Astrocyte of the spinal cord (primary cell): ENCODE data around the gene DSCAML1.

ENCODE experiments used
- DNase-seq: peaks from one replicate; pipeline ENCODE4 v3.0.0; 2011; ENCODE audit warnings: low read depth, low spot score
- H3K4me3 ChIP-seq: 2 replicates; pipeline ENCODE4 v1.5.1; 2011; ENCODE audit warnings: low read depth, mild to moderate bottlenecking, low read length, moderate library complexity
- in situ Hi-C: cut with HindIII; loops from 2 replicates; pipeline ENCODE4 v1.10.0; 2017; ENCODE audit warnings: low sequenced_read_pairs
- TF ChIP-seq, protein P1 (sequence below): IDR thresholded peaks from 2 replicates; pipeline ENCODE4 v1.5.1; 2012; ENCODE audit warnings: low read depth, mild to moderate bottlenecking, low read length, inconsistent platforms

DSCAML1 gene

DNA sequence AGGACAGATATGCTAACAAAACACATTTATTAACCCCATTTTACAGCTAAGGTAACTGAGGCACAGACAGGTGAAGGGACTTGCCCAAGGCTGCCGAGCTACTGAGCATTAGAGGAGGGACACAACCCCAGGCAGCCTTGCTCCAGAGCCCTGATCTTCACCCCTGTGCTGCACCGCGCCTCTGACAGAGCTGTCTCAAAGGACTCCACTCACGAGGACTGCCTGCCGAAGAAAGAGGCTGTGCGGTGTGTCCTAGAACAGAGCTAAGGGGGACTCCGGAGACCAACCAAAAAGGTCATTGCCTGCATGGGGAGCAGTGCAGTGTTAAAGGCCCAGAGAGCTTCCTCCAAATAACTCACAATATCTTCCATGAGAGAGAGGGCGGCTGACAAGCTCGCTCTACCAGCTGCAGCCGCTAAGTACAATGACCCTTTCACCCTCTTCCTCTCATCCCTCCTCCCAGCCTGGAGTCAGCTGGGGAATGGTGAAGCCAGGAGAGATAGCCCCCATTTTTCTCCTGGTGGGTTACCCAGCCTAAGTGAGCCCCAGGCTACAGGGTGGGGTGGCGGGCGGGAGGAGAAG, 119.2 kb downstream of the DSCAML1 start:
- in situ Hi-C loops: no loop called here
- no peak overlapping the region for H3K4me3 ChIP-seq
- no peak for DNase-seq
- TF ChIP-seq, protein P1, sequence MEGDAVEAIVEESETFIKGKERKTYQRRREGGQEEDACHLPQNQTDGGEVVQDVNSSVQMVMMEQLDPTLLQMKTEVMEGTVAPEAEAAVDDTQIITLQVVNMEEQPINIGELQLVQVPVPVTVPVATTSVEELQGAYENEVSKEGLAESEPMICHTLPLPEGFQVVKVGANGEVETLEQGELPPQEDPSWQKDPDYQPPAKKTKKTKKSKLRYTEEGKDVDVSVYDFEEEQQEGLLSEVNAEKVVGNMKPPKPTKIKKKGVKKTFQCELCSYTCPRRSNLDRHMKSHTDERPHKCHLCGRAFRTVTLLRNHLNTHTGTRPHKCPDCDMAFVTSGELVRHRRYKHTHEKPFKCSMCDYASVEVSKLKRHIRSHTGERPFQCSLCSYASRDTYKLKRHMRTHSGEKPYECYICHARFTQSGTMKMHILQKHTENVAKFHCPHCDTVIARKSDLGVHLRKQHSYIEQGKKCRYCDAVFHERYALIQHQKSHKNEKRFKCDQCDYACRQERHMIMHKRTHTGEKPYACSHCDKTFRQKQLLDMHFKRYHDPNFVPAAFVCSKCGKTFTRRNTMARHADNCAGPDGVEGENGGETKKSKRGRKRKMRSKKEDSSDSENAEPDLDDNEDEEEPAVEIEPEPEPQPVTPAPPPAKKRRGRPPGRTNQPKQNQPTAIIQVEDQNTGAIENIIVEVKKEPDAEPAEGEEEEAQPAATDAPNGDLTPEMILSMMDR: no peak

DNA sequence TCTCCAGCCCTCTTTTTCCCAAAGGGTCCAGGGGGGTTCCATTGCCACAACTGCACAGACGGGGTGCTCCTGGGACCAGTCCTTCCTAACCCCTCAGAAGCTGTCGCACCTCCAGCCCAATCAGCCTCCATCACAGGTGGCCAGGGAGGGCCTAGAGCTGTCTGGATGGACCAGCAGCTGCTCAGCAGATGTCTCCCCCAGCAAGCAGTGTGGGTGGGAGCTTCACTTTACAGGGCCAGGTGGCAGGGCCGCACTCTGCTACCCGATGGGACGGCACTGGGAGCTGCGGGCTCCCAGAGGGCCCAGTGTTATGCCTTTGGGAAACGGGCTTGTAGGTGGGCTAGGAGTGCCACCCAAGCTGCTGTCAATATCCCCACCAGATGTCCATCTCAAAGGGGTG, 120.5 kb downstream of the DSCAML1 start:
- no peak overlapping the region for H3K4me3 ChIP-seq
- DNase-seq: no peak
- in situ Hi-C loops: no loop called here
- TF ChIP-seq, protein P1: no peak

DNA sequence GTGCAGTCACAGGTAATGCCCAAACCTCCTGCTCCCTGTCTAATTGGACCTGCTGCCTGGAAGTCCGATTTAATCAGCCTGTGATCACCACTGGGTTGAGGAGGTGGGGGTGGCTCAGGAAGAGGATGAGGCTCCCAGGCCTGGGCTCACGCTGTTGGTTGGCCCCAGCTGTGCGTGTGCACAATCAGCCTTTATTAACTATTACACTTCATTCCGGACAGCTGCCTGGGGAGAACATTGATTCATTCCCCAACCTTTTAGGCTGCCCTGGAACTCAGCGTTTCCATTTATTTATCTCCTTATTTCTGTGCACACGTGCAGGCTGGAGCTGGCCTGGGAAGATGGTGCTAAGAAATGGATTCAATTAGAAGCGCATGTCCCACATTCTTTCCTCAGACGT, 123.4 kb downstream of the DSCAML1 start:
- DNase-seq: no peak
- H3K4me3 ChIP-seq: no peak overlapping the region
- TF ChIP-seq, protein P1: no peak
- in situ Hi-C loops: no loop called here

DNA sequence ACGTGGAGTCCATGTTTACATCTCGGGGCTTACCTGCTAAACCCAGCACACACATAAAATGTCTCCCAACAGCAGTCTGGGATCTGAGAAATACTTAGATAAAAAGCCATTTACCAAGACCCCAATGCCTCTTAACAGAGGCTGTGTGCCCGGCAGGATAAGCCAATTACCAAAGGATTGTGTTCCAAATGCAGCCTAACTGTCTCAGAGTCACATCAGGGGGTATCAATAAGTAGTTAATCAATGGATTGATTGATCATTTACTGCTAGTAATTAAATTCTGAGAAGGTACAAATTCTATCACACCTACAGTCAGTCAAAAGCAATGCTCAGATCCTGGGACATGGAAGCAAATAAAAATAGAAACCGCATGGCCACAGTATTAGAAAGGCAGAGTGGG, 125.6 kb downstream of the DSCAML1 start:
- DNase-seq: no peak
- TF ChIP-seq, protein P1: no peak
- in situ Hi-C loops: no loop called here
- no peak overlapping the region for H3K4me3 ChIP-seq

- no peak for DNase-seq
- H3K4me3 ChIP-seq: no peak overlapping the region
- TF ChIP-seq, protein P1: no peak
- in situ Hi-C loops: no loop called here
Observed at GRCh38 chr11:117670924-117671323, 126.1 kb downstream of the DSCAML1 start.

DNA sequence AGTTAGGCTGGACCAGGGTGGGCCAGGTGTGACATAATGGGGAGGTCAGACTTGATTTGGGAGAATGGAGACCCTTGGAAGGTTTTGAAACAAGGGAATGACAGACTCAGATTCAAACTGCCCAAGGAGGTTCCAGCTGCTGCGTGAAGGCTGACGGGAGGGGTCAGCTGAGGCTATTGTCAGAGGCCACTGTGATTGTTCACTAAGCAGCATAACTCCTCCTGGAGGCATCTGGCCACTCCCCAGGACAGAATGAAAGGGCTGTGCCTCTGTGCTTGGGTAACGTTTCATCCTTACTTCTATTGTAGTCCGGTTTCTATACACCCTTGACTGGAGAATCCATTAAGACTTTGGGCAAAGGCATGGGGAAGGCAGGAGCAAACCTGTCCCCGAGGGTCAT, 126.6 kb downstream of the DSCAML1 start:
- in situ Hi-C loops: no loop called here
- DNase-seq: no peak
- TF ChIP-seq, protein P1: no peak
- no peak overlapping the region for H3K4me3 ChIP-seq

DNA sequence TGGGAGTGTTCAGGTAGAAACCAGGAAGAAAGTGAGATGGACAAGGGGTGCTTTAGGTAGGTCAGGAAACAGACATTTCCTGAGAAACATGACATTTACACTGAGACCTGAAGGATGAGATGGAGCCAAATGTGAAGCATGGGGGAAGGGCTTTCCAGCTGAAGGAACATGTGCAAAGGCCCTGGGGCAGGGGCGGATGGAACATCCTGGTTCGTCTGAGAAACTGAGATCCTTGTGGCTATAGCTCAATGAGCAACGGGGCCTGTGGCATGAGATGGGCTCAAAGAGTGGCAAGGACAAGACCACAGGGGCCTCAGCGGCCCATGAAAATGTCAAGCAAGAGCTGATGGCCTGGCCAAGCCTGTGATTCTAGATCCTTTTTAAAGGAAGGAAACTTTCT, 127.4 kb downstream of the DSCAML1 start:
- TF ChIP-seq, protein P1: no peak
- in situ Hi-C loops: no loop called here
- no peak overlapping the region for H3K4me3 ChIP-seq
- no peak for DNase-seq
